ENCODE data around the gene ZDHHC3. TPM values are rescaled to one million over a fixed set of nuclear protein-coding genes. Genes with fewer than 3 reads are reported as not detected.

The ZDHHC3 gene
- total and polyA plus RNA-seq, 12 donors: 19.0 to 52.2 (median 42.2) TPM

- DNase-seq (no peak), ATAC-seq (no peak)
- intact Hi-C loops (cut with DNase I): loop anchor here in 2 of 10 donors (5.0 to 10.0 kb wide), 2 partner anchors 600 to 1742 kb away; no protein-coding TSS in a partner anchor
- no peak for TF ChIP-seq CTCF (IDR thresholded peaks at IDR 0.05)
- H3K27me3 ChIP-seq: no peaks in the 10 kb centered on the region
- no peaks in the 10 kb centered on the region for H3K9me3 ChIP-seq
- WGBS, 2 donors: 78% methylated on average over 5 of the region's 5 CpGs
- H3K4me3 ChIP-seq: no peak overlapping the region
- peak overlapping the region in 1 of 10 donors; percentile 9 for H3K27ac ChIP-seq
- H3K36me3 ChIP-seq: peaks cover 0 to 88% (median 23%) of the 10 kb centered on the region in 9 donors
- peaks cover 0 to 17% (median 10%) of the 10 kb centered on the region in 9 donors for H3K4me1 ChIP-seq
Observed at GRCh38 chr3:44924457-44925084, 51.4 kb downstream of the ZDHHC3 start.

GRCh38 chr3:44923632-44924456, 52.1 kb downstream of the ZDHHC3 start:
- no peak overlapping the region for H3K4me3 ChIP-seq
- no peaks in the 10 kb centered on the region for H3K9me3 ChIP-seq
- ATAC-seq (peak in 1 of 8 donors; percentile 36), DNase-seq (no peak)
- peak overlapping the region in 1 of 10 donors; percentile 9 for H3K27ac ChIP-seq
- peaks cover 0 to 80% (median 20%) of the 10 kb centered on the region in 9 donors for H3K36me3 ChIP-seq
- H3K27me3 ChIP-seq: no peaks in the 10 kb centered on the region
- intact Hi-C loops (cut with DNase I): loop anchor here in 1 of 10 donors (10.0 kb wide), 1 partner anchor 599 kb away; no protein-coding TSS in a partner anchor
- H3K4me1 ChIP-seq: peaks cover 0 to 17% (median 10%) of the 10 kb centered on the region in 9 donors
- TF ChIP-seq CTCF (IDR thresholded peaks at IDR 0.05): no peak
- WGBS, 2 donors: 67% methylated on average over 3 of the region's 3 CpGs

- TF ChIP-seq CTCF (IDR thresholded peaks at IDR 0.05): no peak
- H3K36me3 ChIP-seq: peaks cover 0 to 61% (median 7%) of the 10 kb centered on the region in 9 donors
- no peak for DNase-seq
- intact Hi-C loops (cut with DNase I): loop anchor here in 1 of 10 donors (10.0 kb wide), 1 partner anchor 595 kb away; no protein-coding TSS in a partner anchor
- peaks cover 0 to 29% (median 13%) of the 10 kb centered on the region in 9 donors for H3K4me1 ChIP-seq
- H3K27me3 ChIP-seq: no peaks in the 10 kb centered on the region
- 95 to 97% methylated on average over 3 of the region's 3 CpGs for WGBS, 2 donors
- H3K4me3 ChIP-seq: no peak overlapping the region
- H3K27ac ChIP-seq: no peak overlapping the region
- no peaks in the 10 kb centered on the region for H3K9me3 ChIP-seq
- no peak for ATAC-seq
Observed at GRCh38 chr3:44920081-44920480, 55.9 kb downstream of the ZDHHC3 start.

- no peak overlapping the region for H3K4me3 ChIP-seq
- intact Hi-C loops (cut with DNase I): no loop called here
- H3K27ac ChIP-seq: no peak overlapping the region
- no peak for TF ChIP-seq CTCF (IDR thresholded peaks at IDR 0.05)
- peaks cover 0 to 60% (median 7%) of the 10 kb centered on the region in 9 donors for H3K36me3 ChIP-seq
- no peaks in the 10 kb centered on the region for H3K9me3 ChIP-seq
- no peak for ATAC-seq
- WGBS, 2 donors: 91 to 95% methylated on average over 6 of the region's 6 CpGs
- DNase-seq: no peak
- H3K4me1 ChIP-seq: peaks cover 0 to 17% (median 7%) of the 10 kb centered on the region in 9 donors
- no peaks in the 10 kb centered on the region for H3K27me3 ChIP-seq
Observed at GRCh38 chr3:44918581-44918980, 57.4 kb downstream of the ZDHHC3 start.

All from heart right ventricle (tissue), 16 donors.